Measurements from ENCODE around the gene B3GNT8. TPM values are rescaled to one million over a fixed set of nuclear protein-coding genes. Genes with fewer than 3 reads are reported as not detected.

B3GNT8 gene
- total RNA-seq, 1 experiment from 2014 or later = not detected

DNA sequence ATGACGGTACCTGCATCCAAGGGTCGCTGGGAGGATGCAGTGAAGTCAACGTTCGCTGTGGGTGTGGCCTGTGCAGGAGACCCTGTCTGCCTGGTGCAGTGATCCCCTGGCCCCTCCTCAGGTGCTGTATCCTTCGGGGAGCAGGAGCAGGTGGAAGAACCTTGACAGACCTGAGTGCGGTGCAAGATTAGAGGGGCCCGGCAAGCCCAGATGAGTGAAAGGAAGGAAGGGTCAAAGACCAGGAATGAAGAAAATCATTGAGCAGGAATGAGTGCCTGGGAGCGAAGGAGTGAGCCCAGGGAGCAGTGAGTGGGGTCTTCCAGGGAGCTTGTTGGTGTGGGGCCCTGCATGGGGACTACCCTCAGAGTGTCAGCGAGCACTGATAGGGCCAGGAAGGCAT is 12.7 kb downstream of the B3GNT8 start:
- BruUV-seq (replicated peaks) = TSS peak; percentile 19
- ChIA-PET RAD21 (ENCODE audit: low non-redundant PET in 1 of 2, low total read pairs in 2 of 2, uncharacterized antibody in 2 of 2, unreplicated experiment in 2 of 2) (no interaction called here), CTCF (no interaction called here), POLR2A (no interaction called here)
- no peak overlapping the region for H3K4me2 ChIP-seq (ENCODE audit: low read length)
- H3K27me3 ChIP-seq (ENCODE audit: insufficient read depth, low read length) = no peaks in the 10 kb centered on the region
- DNase-seq (ENCODE audit: low read depth, low spot score) (no peak), ATAC-seq (no peak)
- peaks cover 2 to 8% of the 10 kb centered on the region in 2 experiments; a peak in 3 of 4 replicates for H3K4me1 ChIP-seq (ENCODE audit: control insufficient read depth in 1 of 2, insufficient read depth in 2 of 2, low read length in 2 of 2)
- no peak overlapping the region for H3K4me3 ChIP-seq (replicated peaks in 1 of 2; ENCODE audit: low read depth in 1 of 2, low read length in 2 of 2)
- H4K20me1 ChIP-seq (ENCODE audit: insufficient read depth) = no peaks in the 10 kb centered on the region
- no peak overlapping the region for H2AFZ ChIP-seq (ENCODE audit: low read depth, low read length, poor library complexity, severe bottlenecking)
- no peaks in the 10 kb centered on the region for H3K9me3 ChIP-seq (ENCODE audit: control insufficient read depth in 1 of 2, insufficient read depth in 1 of 2, low read depth in 1 of 2, low read length in 2 of 2)
- H3K36me3 ChIP-seq (ENCODE audit: control insufficient read depth in 1 of 2, insufficient read depth in 2 of 2, low read length in 2 of 2) = peaks cover 3% of the 10 kb centered on the region in 2 experiments; a peak in 2 of 4 replicates
- H3K9me2 ChIP-seq (ENCODE audit: insufficient read depth) = no peaks in the 10 kb centered on the region
- no peak for TF ChIP-seq SIN3A (IDR thresholded peaks at IDR 0.05; ENCODE audit: low read depth)
- TF ChIP-seq, protein P1, sequence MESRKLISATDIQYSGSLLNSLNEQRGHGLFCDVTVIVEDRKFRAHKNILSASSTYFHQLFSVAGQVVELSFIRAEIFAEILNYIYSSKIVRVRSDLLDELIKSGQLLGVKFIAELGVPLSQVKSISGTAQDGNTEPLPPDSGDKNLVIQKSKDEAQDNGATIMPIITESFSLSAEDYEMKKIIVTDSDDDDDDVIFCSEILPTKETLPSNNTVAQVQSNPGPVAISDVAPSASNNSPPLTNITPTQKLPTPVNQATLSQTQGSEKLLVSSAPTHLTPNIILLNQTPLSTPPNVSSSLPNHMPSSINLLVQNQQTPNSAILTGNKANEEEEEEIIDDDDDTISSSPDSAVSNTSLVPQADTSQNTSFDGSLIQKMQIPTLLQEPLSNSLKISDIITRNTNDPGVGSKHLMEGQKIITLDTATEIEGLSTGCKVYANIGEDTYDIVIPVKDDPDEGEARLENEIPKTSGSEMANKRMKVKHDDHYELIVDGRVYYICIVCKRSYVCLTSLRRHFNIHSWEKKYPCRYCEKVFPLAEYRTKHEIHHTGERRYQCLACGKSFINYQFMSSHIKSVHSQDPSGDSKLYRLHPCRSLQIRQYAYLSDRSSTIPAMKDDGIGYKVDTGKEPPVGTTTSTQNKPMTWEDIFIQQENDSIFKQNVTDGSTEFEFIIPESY (IDR thresholded peaks at IDR 0.05; ENCODE audit: extremely low read depth, insufficient replicate concordance, low read length) = no peak
- TF ChIP-seq ZNF274 (IDR thresholded peaks at IDR 0.05; ENCODE audit: low read depth, low read length) = no peak
- no peak for TF ChIP-seq ELF1 (IDR thresholded peaks at IDR 0.05; ENCODE audit: borderline replicate concordance, low read depth)
- TF ChIP-seq, protein P2, sequence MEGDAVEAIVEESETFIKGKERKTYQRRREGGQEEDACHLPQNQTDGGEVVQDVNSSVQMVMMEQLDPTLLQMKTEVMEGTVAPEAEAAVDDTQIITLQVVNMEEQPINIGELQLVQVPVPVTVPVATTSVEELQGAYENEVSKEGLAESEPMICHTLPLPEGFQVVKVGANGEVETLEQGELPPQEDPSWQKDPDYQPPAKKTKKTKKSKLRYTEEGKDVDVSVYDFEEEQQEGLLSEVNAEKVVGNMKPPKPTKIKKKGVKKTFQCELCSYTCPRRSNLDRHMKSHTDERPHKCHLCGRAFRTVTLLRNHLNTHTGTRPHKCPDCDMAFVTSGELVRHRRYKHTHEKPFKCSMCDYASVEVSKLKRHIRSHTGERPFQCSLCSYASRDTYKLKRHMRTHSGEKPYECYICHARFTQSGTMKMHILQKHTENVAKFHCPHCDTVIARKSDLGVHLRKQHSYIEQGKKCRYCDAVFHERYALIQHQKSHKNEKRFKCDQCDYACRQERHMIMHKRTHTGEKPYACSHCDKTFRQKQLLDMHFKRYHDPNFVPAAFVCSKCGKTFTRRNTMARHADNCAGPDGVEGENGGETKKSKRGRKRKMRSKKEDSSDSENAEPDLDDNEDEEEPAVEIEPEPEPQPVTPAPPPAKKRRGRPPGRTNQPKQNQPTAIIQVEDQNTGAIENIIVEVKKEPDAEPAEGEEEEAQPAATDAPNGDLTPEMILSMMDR (IDR thresholded peaks at IDR 0.05 in 2 of 3, conservative IDR thresholded peaks at IDR 0.05 in 1 of 3; ENCODE audit: borderline replicate concordance in 1 of 3, insufficient read depth in 1 of 3, low read depth in 2 of 3, low read length in 2 of 3) = no peak
- TF ChIP-seq EZH2phosphoT487 (IDR thresholded peaks at IDR 0.05; ENCODE audit: borderline replicate concordance) = no peak
- TF ChIP-seq, protein P3, sequence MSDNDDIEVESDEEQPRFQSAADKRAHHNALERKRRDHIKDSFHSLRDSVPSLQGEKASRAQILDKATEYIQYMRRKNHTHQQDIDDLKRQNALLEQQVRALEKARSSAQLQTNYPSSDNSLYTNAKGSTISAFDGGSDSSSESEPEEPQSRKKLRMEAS (IDR thresholded peaks at IDR 0.05) = no peak
- no peak for TF ChIP-seq FOSL1 (IDR thresholded peaks at IDR 0.05; ENCODE audit: low read depth)
- no peak for TF ChIP-seq RAD21 (IDR thresholded peaks at IDR 0.05; ENCODE audit: low read depth)
- TF ChIP-seq, protein P4, sequence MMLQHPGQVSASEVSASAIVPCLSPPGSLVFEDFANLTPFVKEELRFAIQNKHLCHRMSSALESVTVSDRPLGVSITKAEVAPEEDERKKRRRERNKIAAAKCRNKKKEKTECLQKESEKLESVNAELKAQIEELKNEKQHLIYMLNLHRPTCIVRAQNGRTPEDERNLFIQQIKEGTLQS (IDR thresholded peaks at IDR 0.05) = no peak
- no peak for TF ChIP-seq CEBPB (IDR thresholded peaks at IDR 0.05; ENCODE audit: low read depth)
- TF ChIP-seq CBX3 (IDR thresholded peaks at IDR 0.05; ENCODE audit: low read depth) = no peak
- TF ChIP-seq POLR2AphosphoS5 (IDR thresholded peaks at IDR 0.05; ENCODE audit: low read depth, low read length) = no peak
- TF ChIP-seq SP1 (IDR thresholded peaks at IDR 0.05; ENCODE audit: low read depth) = no peak
- no peak overlapping the region for H3K27ac ChIP-seq (ENCODE audit: low read depth, low read length)
- no peaks in the 10 kb centered on the region for H3K79me2 ChIP-seq (ENCODE audit: insufficient read depth, low read length)
- H3K9ac ChIP-seq (ENCODE audit: low read length) = no peak overlapping the region
- intact Hi-C loops (cut with micrococcal nuclease) = no loop called here

Measured in HCT116 (cell line).